ENCODE measurements around the gene ACTL10. TPM values are rescaled to one million over a fixed set of nuclear protein-coding genes. Genes with fewer than 3 reads are reported as not detected.

The ACTL10 gene
- total RNA-seq, 4 donors from 2014 or later, result 1.5 to 14.1 (median 3.0) TPM; not detected in 1

DNA sequence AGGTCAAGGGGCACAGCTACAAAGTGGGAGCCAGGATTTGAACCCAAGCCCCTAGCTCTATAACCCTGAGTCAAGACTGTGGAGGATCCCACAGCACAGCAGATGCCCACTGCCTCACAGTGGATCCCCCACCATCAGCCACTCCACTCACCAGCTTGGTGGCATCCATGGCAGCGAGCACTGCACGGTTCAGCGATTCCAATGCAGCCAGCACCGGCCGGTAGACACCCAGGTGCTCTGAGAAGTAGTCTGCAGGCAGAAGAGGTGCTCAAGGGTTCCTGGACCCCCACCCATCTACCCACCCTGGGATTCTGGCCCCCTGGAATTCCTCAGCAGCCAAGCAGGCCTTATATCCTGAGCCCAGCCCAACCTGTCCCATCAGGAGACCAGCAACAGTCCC lies 2.5 kb downstream of the ACTL10 start:
- in situ Hi-C loops (cut with MboI; ENCODE audit: low pct_ligation_motif_present in 1 of 4, low pct_unique_long_range_greater_than_20kb in 1 of 4, low sequenced_read_pairs in 3 of 4), result no loop called here
- intact Hi-C loops (cut with DNase I; ENCODE audit: low total_unique reads), result no loop called here
- no peak overlapping the region for H3K27ac ChIP-seq

DNA sequence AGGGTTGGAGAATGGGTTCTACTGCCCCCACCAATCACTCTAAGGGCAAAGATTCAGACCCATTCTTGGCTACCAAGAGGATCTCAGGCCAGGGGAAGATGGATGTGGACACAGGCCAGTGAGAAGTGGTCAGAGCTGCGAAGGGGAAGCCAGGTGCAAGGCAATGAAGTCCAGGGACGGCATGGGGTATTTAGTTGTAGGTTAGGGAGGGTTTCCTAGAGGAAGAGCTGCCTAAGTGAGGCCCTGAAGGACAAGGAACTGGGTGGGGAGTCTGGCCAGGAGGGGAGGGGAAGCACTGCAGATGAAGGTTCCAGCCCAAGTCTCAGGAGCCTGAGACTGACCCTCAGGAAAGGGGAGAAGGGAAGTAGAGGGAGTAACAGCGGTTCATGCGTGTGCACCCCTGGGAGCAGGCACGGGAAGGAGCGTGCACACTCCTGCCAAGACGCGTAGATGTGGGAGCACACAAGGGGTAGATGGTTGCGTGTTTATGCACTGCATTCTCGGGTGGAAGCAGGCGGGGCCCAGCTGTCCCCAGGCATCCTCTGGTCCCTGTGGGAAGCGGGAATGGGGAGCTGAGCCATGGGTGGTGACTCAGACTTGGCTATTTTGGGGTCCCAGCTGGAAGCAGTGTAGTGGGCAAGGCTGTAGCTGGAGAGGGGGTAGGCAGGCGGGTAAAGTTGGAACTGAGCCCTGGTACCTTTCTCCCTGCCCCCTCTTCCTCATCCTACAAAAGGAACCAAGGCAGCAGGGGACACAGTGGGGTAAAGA lies 3.3 kb downstream of the ACTL10 start:
- TF ChIP-seq EP300 (IDR thresholded peaks at IDR 0.05; ENCODE audit: low read depth) (no peak), POLR2AphosphoS5 (IDR thresholded peaks at IDR 0.05) (no peak), POLR2A (IDR thresholded peaks at IDR 0.05) (no peak)
- TF ChIP-seq, protein P1, sequence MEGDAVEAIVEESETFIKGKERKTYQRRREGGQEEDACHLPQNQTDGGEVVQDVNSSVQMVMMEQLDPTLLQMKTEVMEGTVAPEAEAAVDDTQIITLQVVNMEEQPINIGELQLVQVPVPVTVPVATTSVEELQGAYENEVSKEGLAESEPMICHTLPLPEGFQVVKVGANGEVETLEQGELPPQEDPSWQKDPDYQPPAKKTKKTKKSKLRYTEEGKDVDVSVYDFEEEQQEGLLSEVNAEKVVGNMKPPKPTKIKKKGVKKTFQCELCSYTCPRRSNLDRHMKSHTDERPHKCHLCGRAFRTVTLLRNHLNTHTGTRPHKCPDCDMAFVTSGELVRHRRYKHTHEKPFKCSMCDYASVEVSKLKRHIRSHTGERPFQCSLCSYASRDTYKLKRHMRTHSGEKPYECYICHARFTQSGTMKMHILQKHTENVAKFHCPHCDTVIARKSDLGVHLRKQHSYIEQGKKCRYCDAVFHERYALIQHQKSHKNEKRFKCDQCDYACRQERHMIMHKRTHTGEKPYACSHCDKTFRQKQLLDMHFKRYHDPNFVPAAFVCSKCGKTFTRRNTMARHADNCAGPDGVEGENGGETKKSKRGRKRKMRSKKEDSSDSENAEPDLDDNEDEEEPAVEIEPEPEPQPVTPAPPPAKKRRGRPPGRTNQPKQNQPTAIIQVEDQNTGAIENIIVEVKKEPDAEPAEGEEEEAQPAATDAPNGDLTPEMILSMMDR (IDR thresholded peaks at IDR 0.05), result no peak
- in situ Hi-C loops (cut with MboI; ENCODE audit: low pct_ligation_motif_present in 1 of 4, low pct_unique_long_range_greater_than_20kb in 1 of 4, low sequenced_read_pairs in 3 of 4), result no loop called here
- intact Hi-C loops (cut with DNase I; ENCODE audit: low total_unique reads), result loop anchor here (5.0 kb wide), 1 partner anchor 223 kb away; no protein-coding TSS in a partner anchor
- Histone ChIP-seq H3K36me3 (peaks cover 0 to 5% (median 0%) of the 10 kb centered on the region in 4 donors), H3K9me3 (no peaks in the 10 kb centered on the region), H3K4me3 (no peak overlapping the region), H3K27ac (no peak overlapping the region), H3K4me1 (peaks cover 24 to 51% (median 41%) of the 10 kb centered on the region in 4 donors), H3K27me3 (no peaks in the 10 kb centered on the region)
- DNase-seq, result no peak
- WGBS, 2 donors (ENCODE audit: low coverage in 1 of 2), result 85 to 98% methylated on average over 6 to 13 of the region's 13 CpGs

More for the DNA sequence above, 2.5 kb downstream of the ACTL10 start:
- no peak for DNase-seq
- Histone ChIP-seq H3K9me3 (no peaks in the 10 kb centered on the region), H3K4me3 (no peak overlapping the region), H3K27me3 (no peaks in the 10 kb centered on the region), H3K36me3 (peaks cover 0 to 5% (median 0%) of the 10 kb centered on the region in 4 donors), H3K4me1 (peaks cover 21 to 47% (median 39%) of the 10 kb centered on the region in 4 donors)
- TF ChIP-seq, protein P1 (IDR thresholded peaks at IDR 0.05), result no peak
- no peak for TF ChIP-seq POLR2AphosphoS5 (IDR thresholded peaks at IDR 0.05)
- 90% methylated on average over 5 of the region's 5 CpGs; no CpG with 5 or more reads in 1 of the 2 donors for WGBS, 2 donors (ENCODE audit: low coverage in 1 of 2)

DNA sequence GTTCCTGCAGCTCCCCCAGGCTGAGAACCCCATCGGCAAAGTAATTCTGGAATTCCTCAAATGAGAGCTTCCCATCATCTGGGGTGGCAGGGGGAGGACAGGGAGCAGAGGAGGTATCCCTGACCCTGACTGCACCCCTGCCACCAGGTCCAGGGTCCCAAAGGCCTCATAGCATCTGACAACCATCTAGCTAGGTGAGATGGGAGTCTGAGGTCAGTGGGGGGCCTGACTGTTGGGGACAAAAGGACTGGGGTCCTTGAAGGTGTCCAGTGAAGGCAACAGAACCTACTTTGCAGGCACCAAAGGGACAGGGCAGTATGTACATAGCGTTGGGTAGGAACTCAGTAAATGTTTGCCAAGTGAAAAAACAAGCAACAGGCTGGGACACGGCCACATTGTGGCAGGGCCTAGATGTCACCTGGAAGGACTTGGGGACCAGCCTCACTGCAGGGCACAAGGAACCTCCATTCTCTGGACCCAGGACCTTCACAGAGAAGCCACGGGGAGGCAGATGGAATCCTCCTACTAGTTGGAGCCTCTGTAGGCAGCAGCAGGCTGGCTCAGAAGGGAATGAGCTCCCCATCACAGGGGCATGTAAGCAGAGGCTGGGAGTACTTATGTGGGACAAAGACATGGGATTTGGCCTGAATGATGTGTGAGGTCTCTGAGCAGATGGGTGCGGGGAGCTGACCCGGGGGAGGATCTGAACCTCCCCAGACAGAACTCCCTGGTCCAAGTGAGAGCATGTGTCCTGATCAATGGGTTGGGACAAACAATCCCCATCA lies 4.2 kb downstream of the ACTL10 start:
- DNase-seq, result no peak
- intact Hi-C loops (cut with DNase I; ENCODE audit: low total_unique reads), result loop anchor here (5.0 kb wide), 1 partner anchor 224 kb away; no protein-coding TSS in a partner anchor
- peaks cover 0 to 5% (median 0%) of the 10 kb centered on the region in 4 donors for H3K36me3 ChIP-seq
- no peak overlapping the region for H3K27ac ChIP-seq
- H3K4me3 ChIP-seq, result no peak overlapping the region
- peaks cover 22 to 56% (median 45%) of the 10 kb centered on the region in 4 donors for H3K4me1 ChIP-seq
- no peaks in the 10 kb centered on the region for H3K9me3 ChIP-seq
- no peak for TF ChIP-seq POLR2AphosphoS5 (IDR thresholded peaks at IDR 0.05)
- no peak for TF ChIP-seq EP300 (IDR thresholded peaks at IDR 0.05; ENCODE audit: low read depth)
- TF ChIP-seq, protein P1 (IDR thresholded peaks at IDR 0.05), result no peak
- TF ChIP-seq POLR2A (IDR thresholded peaks at IDR 0.05), result no peak
- no peaks in the 10 kb centered on the region for H3K27me3 ChIP-seq
- 60 to 83% methylated on average over 1 to 6 of the region's 6 CpGs for WGBS, 2 donors (ENCODE audit: low coverage in 1 of 2)
- in situ Hi-C loops (cut with MboI; ENCODE audit: low pct_ligation_motif_present in 1 of 4, low pct_unique_long_range_greater_than_20kb in 1 of 4, low sequenced_read_pairs in 3 of 4), result no loop called here
